GM12873 (cell line): ENCODE measurements around the gene ARAP3.

Source experiments
- CTCF ChIP-seq: IDR thresholded peaks from 2 replicates; pipeline ENCODE4 v1.5.1; 2012; ENCODE audit warnings: low read depth, mild to moderate bottlenecking, moderate library complexity, low read length, control low read depth; ENCODE audit not compliant: insufficient read depth; ENCODE audit errors: missing control alignments

ARAP3 gene

GRCh38 chr5:141696431-141696830 lies 14.4 kb upstream of the ARAP3 start:
- no peak for TF ChIP-seq CTCF

GRCh38 chr5:141695627-141696215 lies 13.7 kb upstream of the ARAP3 start:
- TF ChIP-seq CTCF = no peak

GRCh38 chr5:141694479-141694878 lies 12.4 kb upstream of the ARAP3 start:
- TF ChIP-seq CTCF = no peak

- TF ChIP-seq CTCF = no peak
Observed at GRCh38 chr5:141692919-141693725, 11.1 kb upstream of the ARAP3 start.

- TF ChIP-seq CTCF = no peak
Observed at GRCh38 chr5:141692533-141692888, 10.5 kb upstream of the ARAP3 start.

- peak; percentile 99 for TF ChIP-seq CTCF
Observed at GRCh38 chr5:141691867-141692532, 10.0 kb upstream of the ARAP3 start.

- TF ChIP-seq CTCF = no peak
Observed at GRCh38 chr5:141691286-141691866, 9.3 kb upstream of the ARAP3 start.
